Activated T-cell treated with anti-CD3 and anti-CD28 coated beads for 48 hours (primary cell): ENCODE results near the gene IRF1.
"Not testable (repeated sequence)": the region's sequence is repeated elsewhere in the genome, so short reads cannot be mapped to it uniquely, and the experiment has no call there.

ENCODE experiments used
- DNase-seq: peaks from one replicate; pipeline ENCODE4 v3.0.0-alpha.2; 2020; ENCODE audit warnings: low read depth

IRF1 gene, protein sequence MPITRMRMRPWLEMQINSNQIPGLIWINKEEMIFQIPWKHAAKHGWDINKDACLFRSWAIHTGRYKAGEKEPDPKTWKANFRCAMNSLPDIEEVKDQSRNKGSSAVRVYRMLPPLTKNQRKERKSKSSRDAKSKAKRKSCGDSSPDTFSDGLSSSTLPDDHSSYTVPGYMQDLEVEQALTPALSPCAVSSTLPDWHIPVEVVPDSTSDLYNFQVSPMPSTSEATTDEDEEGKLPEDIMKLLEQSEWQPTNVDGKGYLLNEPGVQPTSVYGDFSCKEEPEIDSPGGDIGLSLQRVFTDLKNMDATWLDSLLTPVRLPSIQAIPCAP

GRCh38 chr5:132490484-132491367 lies at the start of gene IRF1:
Gene IRF1, minus strand, starts transcription at chr5:132490773. Its CDS starts 1,295 bp downstream, at chr5:132489478.
- peak; percentile 99 for DNase-seq

- no peak for DNase-seq
These were observed 49.6 kb upstream of the IRF1 start for GRCh38 chr5:132540149-132540548.

DNA sequence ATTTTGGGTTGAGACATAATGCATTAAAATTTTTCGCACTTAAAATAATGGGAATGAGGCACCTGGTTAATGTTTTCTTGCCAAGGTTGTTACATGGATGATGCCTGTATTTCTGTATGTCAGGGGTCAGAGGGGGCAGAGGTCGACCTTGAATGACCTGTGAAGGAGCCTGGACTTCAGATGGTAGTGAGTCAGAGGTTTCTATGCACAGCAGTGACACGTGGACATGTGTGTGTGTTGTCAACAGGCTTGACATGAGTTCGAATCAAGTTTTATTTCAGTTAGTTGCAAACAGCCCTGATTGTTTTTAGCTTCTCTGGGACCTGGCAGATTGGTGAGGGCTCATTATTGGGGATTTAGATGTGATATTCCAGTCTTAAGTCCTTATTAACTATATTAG lies 49.1 kb upstream of the IRF1 start:
- DNase-seq: no peak

DNA sequence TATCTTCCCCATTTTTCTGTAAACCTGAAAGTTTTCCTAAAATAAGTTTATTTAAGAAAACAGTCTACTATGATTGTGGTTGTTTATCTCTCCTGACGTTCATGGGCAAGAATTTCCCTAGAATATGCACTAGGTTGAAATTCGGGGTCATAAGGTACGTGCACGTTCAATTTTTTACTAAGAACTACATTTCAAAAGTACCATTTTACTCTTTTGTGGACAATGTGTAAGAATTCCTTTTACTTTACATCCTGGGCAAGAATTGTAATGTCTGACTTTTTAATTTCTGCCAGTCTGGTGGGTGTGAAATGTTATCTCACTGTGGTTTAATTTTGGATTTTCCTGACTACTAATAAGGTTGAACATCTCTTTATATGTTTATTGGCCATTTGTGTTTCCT lies 40.4 kb upstream of the IRF1 start:
- DNase-seq: no peak

DNA sequence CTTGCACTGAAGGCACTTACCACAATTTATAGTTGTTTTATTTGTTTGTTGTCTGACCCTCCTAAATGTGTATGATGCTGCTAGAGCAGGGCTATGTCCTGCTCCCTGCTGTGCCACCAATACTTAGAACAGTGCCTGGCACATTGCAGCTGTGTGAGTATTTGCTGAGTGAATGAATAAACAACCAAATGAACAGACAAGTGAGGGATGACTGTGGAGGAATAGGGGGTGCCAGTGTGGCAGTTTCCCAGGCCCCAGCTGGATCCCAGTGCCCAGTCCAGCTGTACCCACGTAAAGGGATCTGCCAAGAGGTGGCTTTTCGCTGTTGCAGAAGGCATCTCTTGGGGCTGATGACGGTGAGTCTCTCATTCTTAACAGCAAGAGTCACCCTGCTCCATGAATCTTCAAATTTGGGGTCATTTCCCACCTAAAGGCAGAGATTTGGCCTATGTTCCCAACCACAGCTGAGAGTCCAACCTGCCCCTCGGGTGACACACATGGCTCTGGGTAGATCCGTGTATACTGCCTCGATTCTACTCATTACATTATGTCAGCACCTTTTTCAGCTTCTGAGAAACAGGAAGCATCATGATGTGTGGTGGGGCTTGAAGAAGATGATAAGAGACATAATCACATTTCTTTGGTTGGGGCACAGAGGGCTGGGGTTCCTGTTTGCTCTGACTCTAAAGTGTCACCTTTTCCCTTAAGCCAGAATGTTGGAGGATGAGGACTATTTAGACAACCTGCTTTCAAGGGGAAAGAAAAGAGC lies 38.5 kb upstream of the IRF1 start:
- no peak for DNase-seq

DNA sequence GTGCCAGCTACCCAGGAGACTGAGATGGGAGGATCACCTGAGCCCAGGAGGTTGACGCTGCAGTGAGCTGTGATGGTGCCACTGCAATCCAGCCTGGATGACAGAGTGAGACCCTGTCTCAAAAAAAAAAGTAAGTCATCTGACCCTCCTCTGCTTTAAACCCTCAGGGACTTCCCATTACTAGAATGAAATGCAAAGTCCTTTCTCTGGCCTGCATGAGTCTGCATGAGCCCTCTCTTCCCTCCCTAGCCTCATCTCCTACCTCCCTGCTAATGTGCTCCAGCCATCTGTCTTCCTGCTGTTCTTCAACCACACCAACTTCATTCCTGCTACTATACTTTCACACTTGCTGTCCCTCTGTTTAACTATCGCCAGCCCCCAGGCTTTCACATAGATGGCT lies 37.4 kb upstream of the IRF1 start:
- DNase-seq: no peak

- no peak for DNase-seq
These were observed 36.5 kb upstream of the IRF1 start for GRCh38 chr5:132526974-132527564.

- peak; percentile 18 for DNase-seq
These were observed 35.9 kb upstream of the IRF1 start for GRCh38 chr5:132526290-132526973.

- DNase-seq: no peak
These were observed 34.7 kb upstream of the IRF1 start for GRCh38 chr5:132525299-132525724.

DNA sequence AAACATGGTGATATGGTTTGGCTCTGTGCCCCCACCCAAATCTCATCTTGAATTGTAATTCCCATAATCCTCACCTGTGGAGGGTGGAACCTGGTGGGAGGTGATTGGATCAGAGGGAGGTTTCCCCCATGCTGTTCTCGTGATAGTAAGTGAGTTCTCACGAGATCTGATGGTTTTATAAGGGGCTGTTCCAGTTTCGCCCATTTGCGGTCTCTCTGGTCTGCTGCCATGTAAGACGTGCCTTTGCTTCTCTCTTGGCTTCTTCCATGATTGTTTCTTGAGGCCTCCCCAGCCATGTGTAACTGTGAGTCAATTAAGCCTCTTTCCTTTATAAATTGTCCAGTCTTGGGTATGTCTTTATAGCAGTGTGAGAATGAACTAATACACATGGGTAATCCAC lies 34.3 kb upstream of the IRF1 start:
- DNase-seq: not testable (repeated sequence)

- DNase-seq: not testable (repeated sequence)
These were observed 31.5 kb upstream of the IRF1 start for GRCh38 chr5:132522067-132522466.

GRCh38 chr5:132513618-132514336 lies 23.2 kb upstream of the IRF1 start:
- DNase-seq: not testable (repeated sequence)

GRCh38 chr5:132510076-132510475 lies 19.5 kb upstream of the IRF1 start:
- DNase-seq: no peak

DNA sequence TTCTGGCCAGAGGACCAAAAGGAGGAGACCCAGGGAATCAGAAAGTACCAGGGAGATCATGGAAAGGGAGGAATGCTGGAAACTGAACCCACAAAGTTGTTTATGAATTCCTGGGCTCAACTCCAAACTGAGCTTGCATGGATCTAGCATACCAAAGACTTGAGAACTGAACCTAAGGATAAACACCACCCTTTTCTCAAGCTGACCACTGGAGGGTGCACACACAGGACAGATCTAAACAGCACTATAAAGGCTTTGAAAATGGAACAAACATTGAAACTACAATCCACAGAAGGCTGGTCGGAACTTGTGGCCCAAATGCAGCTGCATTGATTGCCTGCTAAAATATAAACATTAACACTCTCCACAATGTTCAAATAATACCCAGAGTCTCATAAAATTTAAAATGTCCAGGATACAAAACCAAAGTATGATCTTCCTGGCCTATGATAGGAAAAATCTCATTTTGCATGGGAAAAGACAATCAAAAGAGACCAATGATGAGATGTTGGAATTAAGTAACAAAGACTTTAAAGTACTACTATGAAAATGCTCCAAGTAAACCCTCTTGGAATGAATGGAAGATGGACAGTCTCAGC lies 15.6 kb upstream of the IRF1 start:
- DNase-seq: no peak

DNA sequence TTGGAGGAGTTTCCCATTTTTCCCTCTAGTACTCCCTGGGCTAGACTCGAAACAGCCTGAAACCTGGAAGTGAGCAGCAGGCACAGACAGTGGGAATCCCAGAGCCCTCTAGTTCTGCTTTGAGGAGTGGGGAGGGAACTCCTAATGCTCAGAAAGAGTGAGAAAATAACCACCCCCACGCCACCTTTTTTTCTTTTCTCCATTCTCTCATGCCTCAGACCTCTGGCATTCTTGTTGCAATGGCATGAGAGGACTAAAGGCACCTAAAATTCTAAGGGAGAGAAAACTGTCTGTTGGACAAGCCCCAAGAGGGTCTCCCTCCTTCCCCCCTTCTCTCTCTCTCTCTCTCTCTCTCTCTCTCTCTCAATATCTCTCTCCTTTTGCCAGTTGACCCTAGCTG lies 15.1 kb upstream of the IRF1 start:
- DNase-seq: no peak

DNA sequence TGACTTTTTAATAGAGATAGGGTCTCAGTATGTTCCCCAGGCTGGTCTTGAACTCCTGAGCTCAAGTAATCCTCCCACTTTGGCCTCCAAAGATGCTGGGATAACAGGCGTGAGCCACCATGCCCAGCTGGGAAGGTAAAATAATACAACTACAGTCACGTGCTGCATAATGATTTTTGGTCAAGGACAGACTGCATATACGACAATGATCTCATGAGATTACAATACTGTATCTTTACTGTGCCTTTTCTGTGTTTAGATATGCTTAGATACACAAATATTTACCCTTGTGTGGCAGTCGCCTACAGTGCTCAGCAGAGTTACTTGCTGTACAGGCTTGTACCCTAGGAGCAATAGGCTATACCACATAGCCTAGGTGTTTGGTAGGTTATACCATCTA lies 14.2 kb upstream of the IRF1 start:
- DNase-seq: no peak

DNA sequence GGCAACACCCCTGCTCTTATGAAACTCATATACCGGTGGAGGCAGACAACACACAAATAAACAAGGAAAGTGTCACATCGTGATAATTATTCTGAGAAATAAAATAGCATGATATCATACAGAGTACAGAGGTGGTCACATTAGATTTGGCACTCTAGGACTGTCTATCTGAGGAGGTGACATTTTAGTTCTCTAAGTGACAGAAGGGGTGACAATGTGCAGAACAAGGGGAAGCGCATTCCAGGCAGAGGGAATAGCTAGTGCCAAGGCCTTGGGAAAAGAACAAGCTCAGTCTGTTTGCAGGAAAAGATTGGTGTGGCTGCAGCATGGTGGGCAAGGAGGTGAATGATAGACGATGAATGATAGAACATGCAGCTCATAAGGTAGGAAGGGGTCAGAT lies 12.7 kb upstream of the IRF1 start:
- DNase-seq: no peak

DNA sequence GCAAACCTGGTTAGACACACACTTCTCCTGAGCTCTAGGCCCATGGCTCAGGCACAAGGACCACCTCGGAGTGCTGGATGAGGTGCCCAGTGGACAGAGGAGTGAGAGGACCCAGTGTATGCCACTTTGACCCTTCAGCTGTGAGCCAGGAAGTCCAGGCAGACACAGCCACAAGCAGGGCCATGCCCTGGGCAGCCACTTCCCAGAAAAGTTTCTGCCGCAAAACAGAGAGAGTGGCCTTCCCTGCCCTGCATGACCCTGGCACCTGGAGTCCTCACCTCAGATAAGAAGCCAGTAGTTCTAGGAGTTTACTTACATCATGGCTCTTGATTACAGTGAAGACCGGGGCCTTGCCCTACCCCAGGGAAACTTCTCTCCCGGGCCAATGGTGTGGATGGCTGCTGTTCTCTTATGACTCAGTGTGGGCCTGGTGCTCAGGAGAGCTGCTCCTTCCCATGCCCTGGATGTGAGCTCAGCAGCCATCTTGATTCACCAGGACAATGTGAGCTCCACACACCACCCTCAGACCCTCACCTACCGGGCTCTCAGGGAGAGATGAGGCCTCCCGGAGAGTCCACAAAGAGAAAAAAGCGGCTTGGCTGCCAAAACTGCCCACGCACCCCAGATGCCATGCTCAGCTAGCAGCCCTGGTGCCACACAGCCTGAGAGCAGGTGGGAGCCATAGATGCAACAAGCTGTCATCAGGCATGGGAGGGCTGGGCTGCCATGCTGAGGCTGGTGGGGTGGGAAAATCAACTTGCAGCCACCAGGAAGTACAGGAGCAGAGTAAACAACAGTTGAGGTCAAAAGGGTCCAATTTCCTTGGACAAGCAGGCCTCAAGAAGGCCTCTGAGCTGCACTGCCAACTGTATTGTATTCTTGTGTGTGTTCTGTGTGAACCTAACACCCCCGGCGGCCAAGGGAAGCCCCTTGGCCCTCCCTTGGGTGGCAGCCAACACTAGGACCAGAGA lies 11.7 kb upstream of the IRF1 start:
- DNase-seq: no peak

GRCh38 chr5:132501629-132501956 lies 11.0 kb upstream of the IRF1 start:
- no peak for DNase-seq
